SH-SY5Y (cell line): ENCODE data around the gene VOPP1.

Experiments
- GATA2 ChIP-seq: IDR thresholded peaks from 2 replicates; pipeline ENCODE4 v1.6.1; 2011; ENCODE audit warnings: mild to moderate bottlenecking, low read depth, low read length
- GATA3 ChIP-seq: IDR thresholded peaks from 2 replicates; pipeline ENCODE4 v1.6.1; 2011; ENCODE audit warnings: low read depth, mild to moderate bottlenecking, low read length, moderate library complexity

The VOPP1 gene

DNA sequence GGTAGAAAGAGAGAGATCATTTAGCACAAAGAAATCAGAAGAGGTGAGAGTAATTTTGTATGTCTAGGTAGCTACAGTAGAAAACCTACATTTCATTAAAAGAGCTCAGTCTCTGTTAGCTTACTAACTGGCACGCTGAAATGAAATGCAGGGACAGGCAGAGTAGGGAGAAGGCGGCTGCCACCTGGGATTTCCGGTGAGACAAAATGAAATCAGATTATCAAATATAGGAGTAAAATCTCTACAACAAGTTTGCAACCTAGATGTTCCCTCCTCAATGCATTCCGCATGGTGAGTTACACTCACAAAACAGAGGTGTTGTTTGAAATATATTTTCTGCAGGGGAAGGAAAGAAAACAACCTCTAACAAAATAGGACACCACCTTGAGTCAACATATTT, 55.9 kb downstream of the VOPP1 start:
- no peak for TF ChIP-seq GATA2
- no peak for TF ChIP-seq GATA3

- TF ChIP-seq GATA2 (no peak), GATA3 (no peak)
Observed at GRCh38 chr7:55515569-55516279, 56.6 kb downstream of the VOPP1 start.

DNA sequence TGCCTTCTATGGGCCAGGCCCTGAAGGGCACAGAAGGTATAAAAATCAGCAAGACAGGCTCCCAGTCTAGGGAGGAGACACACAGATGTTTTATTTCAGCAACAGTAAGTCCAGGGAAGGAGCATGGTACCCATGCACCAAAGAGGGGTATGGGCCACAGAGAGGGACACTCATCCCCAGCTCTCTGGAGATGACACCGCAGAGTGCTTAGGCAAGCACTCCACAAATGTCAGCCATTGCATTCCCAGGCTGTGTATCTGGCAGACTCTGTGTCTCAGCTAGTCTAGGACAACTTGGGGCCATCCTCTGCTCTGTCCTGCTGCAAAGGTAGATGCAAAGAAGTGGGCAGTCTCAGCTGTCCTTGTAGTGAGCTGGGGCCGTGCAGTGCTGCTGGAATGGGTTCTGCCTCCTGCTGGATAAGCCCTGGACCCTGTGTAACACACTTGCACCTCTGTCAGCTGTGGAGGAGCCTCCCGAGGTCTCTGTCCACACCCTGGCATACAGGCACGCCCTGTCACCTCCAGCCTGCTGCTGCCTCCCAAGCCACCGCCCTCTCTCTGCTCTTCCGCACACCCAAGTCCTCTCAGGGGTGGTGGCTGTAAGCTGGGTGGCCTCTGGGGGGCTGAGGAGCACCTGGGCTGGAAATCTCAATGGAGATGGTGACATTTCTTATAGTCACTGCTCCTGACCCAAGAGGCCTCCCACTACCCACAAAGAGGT, 57.6 kb downstream of the VOPP1 start:
- no peak for TF ChIP-seq GATA3
- no peak for TF ChIP-seq GATA2

- TF ChIP-seq GATA2 (no peak), GATA3 (no peak)
Observed at GRCh38 chr7:55513868-55514267, 58.4 kb downstream of the VOPP1 start.

DNA sequence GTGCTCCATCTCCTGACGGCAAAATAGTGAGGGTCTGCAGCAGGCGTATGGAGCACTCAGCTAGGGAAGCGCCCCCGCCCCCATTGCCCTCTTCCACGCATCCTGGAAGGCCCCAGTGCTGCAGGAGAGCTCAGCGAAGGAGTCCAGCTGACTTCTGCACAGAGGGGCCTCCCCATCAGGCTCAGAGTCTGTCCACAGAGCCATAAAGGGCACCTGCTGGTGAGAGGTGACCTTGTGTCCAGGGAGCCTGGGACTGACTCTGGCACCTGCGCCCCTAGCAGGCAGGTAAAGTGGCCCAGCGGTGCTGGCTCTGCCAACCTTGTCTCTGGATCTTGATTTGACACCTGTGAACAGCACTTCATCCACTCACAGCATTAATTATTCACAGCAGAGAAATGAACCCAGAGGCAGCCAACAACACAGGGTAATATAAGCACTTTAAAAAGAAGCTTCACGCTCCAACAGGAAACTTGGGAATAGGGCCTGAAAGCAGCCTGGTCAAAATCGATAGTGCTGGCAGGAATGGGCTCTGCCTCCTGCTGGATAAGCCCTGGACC, 59.6 kb downstream of the VOPP1 start:
- TF ChIP-seq GATA2 = no peak
- TF ChIP-seq GATA3 = no peak

DNA sequence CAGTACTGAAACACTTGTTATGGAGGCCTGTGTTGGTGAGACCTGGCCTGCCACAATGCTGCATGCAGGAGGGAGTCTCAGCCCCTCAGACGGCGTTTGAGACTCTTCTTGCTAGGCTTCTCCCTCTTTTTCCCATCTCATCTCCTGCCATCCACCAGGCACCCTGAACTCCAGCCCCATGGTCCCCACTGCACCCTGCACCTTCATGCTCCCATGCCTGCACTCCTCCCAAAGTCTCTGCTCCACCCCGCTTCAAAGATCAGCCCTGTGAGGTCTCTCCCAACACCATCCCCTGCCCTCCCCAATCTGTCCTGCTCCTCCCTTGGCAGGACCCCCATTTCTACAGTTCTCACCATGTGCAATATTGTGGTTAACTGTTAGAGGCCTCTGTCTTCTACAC, 61.7 kb downstream of the VOPP1 start:
- no peak for TF ChIP-seq GATA2
- no peak for TF ChIP-seq GATA3

- TF ChIP-seq GATA3 (no peak), GATA2 (no peak)
Observed at GRCh38 chr7:55509322-55509721, 63.0 kb downstream of the VOPP1 start.

DNA sequence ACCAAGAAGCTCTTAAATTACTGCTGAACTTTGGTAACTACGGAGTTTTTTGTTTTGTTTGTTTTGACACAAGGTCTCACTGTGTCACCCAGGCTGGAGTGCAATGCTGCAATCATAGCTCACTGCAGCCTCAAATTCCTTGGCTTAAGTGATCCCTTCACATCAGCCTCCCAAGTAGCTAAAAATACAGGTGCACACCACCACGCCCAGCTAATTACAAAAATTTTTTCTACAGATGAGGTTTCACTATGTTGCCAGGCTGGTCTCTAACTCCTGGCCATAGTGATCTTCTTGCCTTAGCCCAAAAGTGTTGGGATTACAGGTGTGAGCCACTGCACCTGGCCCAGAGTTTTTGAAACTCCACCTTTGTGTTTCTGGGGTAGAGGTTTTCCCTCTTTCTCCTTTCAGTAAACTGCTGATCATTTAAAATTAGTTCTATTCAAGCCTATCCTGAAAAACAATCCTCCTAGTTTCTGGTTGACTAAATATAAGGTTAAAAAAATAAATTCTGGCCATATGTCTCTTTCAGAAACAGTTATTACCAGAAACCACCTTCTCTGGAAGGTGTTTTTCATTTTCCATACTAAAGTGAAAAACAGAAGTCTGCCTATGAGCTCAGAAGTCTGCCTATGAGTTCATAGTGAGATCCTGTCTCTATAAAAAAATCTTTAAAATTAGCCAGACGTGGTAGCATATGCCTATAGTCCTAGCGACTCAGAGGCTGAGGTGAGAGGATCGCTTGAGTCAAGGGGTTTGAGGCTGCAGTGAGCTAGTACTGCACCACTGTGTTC, 63.9 kb downstream of the VOPP1 start:
- TF ChIP-seq GATA3 (no peak), GATA2 (no peak)

- no peak for TF ChIP-seq GATA2
- no peak for TF ChIP-seq GATA3
Observed at GRCh38 chr7:55507743-55508142, 64.6 kb downstream of the VOPP1 start.

GRCh38 chr7:55504967-55505658, 67.2 kb downstream of the VOPP1 start:
- no peak for TF ChIP-seq GATA3
- TF ChIP-seq GATA2 = no peak

- TF ChIP-seq GATA2 (no peak), GATA3 (no peak)
Observed at GRCh38 chr7:55504093-55504859, 68.0 kb downstream of the VOPP1 start.

GRCh38 chr7:55502858-55503440, 69.4 kb downstream of the VOPP1 start:
- TF ChIP-seq GATA3 (peak; percentile 31; the same call in 1 of the 2 replicates), GATA2 (peak; percentile 64)

DNA sequence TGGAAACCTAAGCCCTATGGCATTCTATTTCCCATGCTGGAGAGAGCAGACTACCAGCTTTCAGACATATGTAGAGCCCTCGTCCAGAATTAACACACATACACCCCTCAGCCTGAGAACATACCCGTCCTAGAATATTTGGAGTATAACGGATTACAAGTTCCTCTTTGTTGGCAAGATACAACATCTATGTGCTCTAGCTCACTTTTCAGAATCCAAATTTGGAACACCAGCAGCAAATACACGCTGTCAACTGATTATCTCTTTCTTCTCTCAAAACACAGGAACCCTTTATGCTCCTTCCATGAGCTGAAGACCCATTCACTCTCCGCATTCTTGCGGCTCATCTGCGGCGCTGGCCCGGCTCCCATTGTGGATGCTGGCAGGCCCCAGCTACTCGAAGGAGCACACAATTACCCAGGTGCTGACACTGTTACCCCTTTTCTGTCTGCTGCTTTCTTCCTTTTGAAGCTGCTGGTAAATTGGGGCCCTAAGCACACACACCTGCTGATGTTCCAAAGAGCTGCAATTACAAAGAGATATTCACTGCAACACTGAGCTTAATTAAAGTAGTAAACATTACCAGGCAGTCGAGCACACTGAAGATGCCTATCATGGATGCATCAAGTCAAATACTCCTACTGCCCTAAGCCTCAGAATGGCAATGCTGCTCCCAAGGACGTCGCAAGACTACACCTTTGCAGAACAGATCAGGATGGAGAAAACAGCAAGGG, 70.0 kb downstream of the VOPP1 start:
- TF ChIP-seq GATA3 (no peak), GATA2 (no peak; the same call in 1 of the 2 replicates)
